Natural killer cell (primary cell): ENCODE data around the gene CNNM4. TPM values are rescaled to one million over a fixed set of nuclear protein-coding genes. Genes with fewer than 3 reads are reported as not detected.

Experiments used
- ATAC-seq, 3 donors: fragments of 150-1000 bp in 2 of 3; fragments of 200-7000 bp in 1 of 3; cut with Tn5 transposase; 1 replicate in 1 of 3; 2 replicates in 2 of 3; pipeline ENCODE4 v1.10.0; 2021; ENCODE audit warnings: mild to moderate bottlenecking in 2 of 3, moderate library complexity in 2 of 3
- DNase-seq, 2 donors: peaks; one replicate each; pipeline versions ENCODE4 v3.0.0 to v3.0.0-alpha.2; 2013 to 2021; ENCODE audit warnings: mixed read lengths in 1 of 2
- H3K27ac ChIP-seq: one replicate; pipeline ENCODE4 v1.5.1; 2013; ENCODE audit warnings: mild to moderate bottlenecking, low read length
- H3K27me3 ChIP-seq: one replicate; pipeline ENCODE4 v1.6.1; 2013; ENCODE audit warnings: low read length; ENCODE audit not compliant: control insufficient read depth, insufficient read depth
- H3K36me3 ChIP-seq: one replicate; pipeline ENCODE4 v1.6.1; 2013; ENCODE audit warnings: low read length; ENCODE audit not compliant: control insufficient read depth, insufficient read depth
- H3K4me1 ChIP-seq: one replicate; pipeline ENCODE4 v1.6.1; 2013; ENCODE audit warnings: low read length; ENCODE audit not compliant: control insufficient read depth, insufficient read depth
- H3K4me3 ChIP-seq: one replicate; pipeline ENCODE4 v1.5.1; 2013; ENCODE audit warnings: low read length
- H3K9me3 ChIP-seq: one replicate; pipeline ENCODE4 v1.6.1; 2013; ENCODE audit warnings: low read length; ENCODE audit not compliant: control insufficient read depth, insufficient read depth
- H3K27ac Mint-ChIP-seq, 2 donors: one replicate each; pipeline ENCODE4 v1.8.0; 2022; ENCODE audit warnings: mild to moderate bottlenecking in 2 of 2, mixed read lengths in 2 of 2, moderate library complexity in 1 of 2
- H3K27me3 Mint-ChIP-seq, 2 donors: one replicate each; pipeline ENCODE4 v1.8.0; 2022; ENCODE audit warnings: low read depth in 2 of 2, mixed read lengths in 2 of 2
- H3K36me3 Mint-ChIP-seq: one replicate; pipeline ENCODE4 v1.8.0; 2022; ENCODE audit warnings: mixed read lengths
- H3K4me1 Mint-ChIP-seq, 2 donors: one replicate each; pipeline ENCODE4 v1.8.0; 2022; ENCODE audit warnings: mixed read lengths in 2 of 2
- H3K4me3 Mint-ChIP-seq: one replicate; pipeline ENCODE4 v1.8.0; 2022; ENCODE audit warnings: mild to moderate bottlenecking, moderate library complexity, mixed read lengths
- H3K9me3 Mint-ChIP-seq, 2 donors: one replicate each; pipeline ENCODE4 v1.8.0; 2022; ENCODE audit warnings: mixed read lengths in 2 of 2
- CTCF ChIP-seq: fragments of 200-600 bp; IDR thresholded peaks from one replicate; pipeline ENCODE4 v1.8.0; 2022; ENCODE audit warnings: antibody characterized with exemption
- WGBS: methylation state at CpG from one replicate; pipeline ENCODE4 v1.1.7; 2013; ENCODE audit warnings: missing lambda C conversion rate; ENCODE audit not compliant: insufficient coverage; 5-methylcytosine and 5-hydroxymethylcytosine counted together
- intact Hi-C: fragments of 100-400 bp; cut with micrococcal nuclease; formaldehyde crosslinking; loops from one replicate; pipeline ENCODE4 v1.14.2; 2022
- total RNA-seq, 4 donors: library from RNA; stranded (reverse); fragments of 120-200 nt in 1 of 4; gene quantifications; one replicate each; pipeline versions ENCODE4 v1.2.3 to v1.2.4, GENCODE V29; 2013 to 2022

The CNNM4 gene
- total RNA-seq, 3 donors from 2014 or later (not counting 1 experiment from before 2014, with no cell fraction given) = 9.9 to 12.1 (median 10.7) TPM

GRCh38 chr2:96821113-96821675 lies 60.5 kb downstream of the CNNM4 start:
- Histone ChIP-seq H3K9me3 (no peaks in the 10 kb centered on the region), H3K27ac (no peak overlapping the region), H3K36me3 (peaks cover 26% of the 10 kb centered on the region), H3K4me1 (peaks cover 41% of the 10 kb centered on the region), H3K4me3 (no peak overlapping the region), H3K27me3 (no peaks in the 10 kb centered on the region)
- no peaks in the 10 kb centered on the region for H3K9me3 Mint-ChIP-seq
- ATAC-seq (no peak), DNase-seq (no peak)
- intact Hi-C loops = no loop called here
- H3K4me3 Mint-ChIP-seq = peak overlapping the region; percentile 17
- H3K27ac Mint-ChIP-seq = no peak overlapping the region
- peaks cover 49 to 57% of the 10 kb centered on the region in 2 donors for H3K4me1 Mint-ChIP-seq
- TF ChIP-seq CTCF = no peak
- no peaks in the 10 kb centered on the region for H3K27me3 Mint-ChIP-seq
- H3K36me3 Mint-ChIP-seq = no peaks in the 10 kb centered on the region
- 93% methylated on average over 11 of the region's 11 CpGs for WGBS

GRCh38 chr2:96822786-96823185 lies 62.1 kb downstream of the CNNM4 start:
- Mint-ChIP-seq H3K4me3 (no peak overlapping the region), H3K27ac (peak overlapping the region in 1 of 2 donors; percentile 24), H3K4me1 (peaks cover 42 to 51% of the 10 kb centered on the region in 2 donors), H3K36me3 (no peaks in the 10 kb centered on the region), H3K9me3 (no peaks in the 10 kb centered on the region), H3K27me3 (no peaks in the 10 kb centered on the region)
- no peak for TF ChIP-seq CTCF
- H3K4me3 ChIP-seq = no peak overlapping the region
- WGBS = 95% methylated on average over 4 of the region's 4 CpGs
- H3K4me1 ChIP-seq = peaks cover 32% of the 10 kb centered on the region
- H3K9me3 ChIP-seq = no peaks in the 10 kb centered on the region
- H3K36me3 ChIP-seq = peaks cover 39% of the 10 kb centered on the region
- no peaks in the 10 kb centered on the region for H3K27me3 ChIP-seq
- intact Hi-C loops = no loop called here
- DNase-seq (no peak), ATAC-seq (no peak)
- no peak overlapping the region for H3K27ac ChIP-seq

- Histone ChIP-seq H3K27ac (no peak overlapping the region), H3K4me3 (no peak overlapping the region), H3K36me3 (peaks cover 43% of the 10 kb centered on the region), H3K9me3 (no peaks in the 10 kb centered on the region), H3K27me3 (no peaks in the 10 kb centered on the region), H3K4me1 (peaks cover 28% of the 10 kb centered on the region)
- TF ChIP-seq CTCF = no peak
- H3K4me1 Mint-ChIP-seq = peaks cover 38 to 49% of the 10 kb centered on the region in 2 donors
- 95% methylated on average over 11 of the region's 11 CpGs for WGBS
- DNase-seq (no peak), ATAC-seq (no peak)
- no peaks in the 10 kb centered on the region for H3K9me3 Mint-ChIP-seq
- intact Hi-C loops = no loop called here
- H3K36me3 Mint-ChIP-seq = peaks cover under 1% of the 10 kb centered on the region
- H3K27ac Mint-ChIP-seq = no peak overlapping the region
- no peak overlapping the region for H3K4me3 Mint-ChIP-seq
- no peaks in the 10 kb centered on the region for H3K27me3 Mint-ChIP-seq
Measured at GRCh38 chr2:96823198-96823597, 62.5 kb downstream of the CNNM4 start.
